SK-N-SH treated with all-trans-retinoic acid at 6 μM for 48 hours (cell line): ENCODE measurements around the gene C2CD4C.

Experiments
- ATAC-seq: fragments of 200-7000 bp; cut with Tn5 transposase; 3 replicates; pipeline ENCODE4 v1.9.1; 2020; ENCODE audit warnings: mild to moderate bottlenecking, moderate library complexity
- ARNTL ChIP-seq: fragments of 450-650 bp; formaldehyde crosslinking; IDR thresholded peaks from 2 replicates; pipeline ENCODE4 v1.5.0; 2020; ENCODE audit warnings: low read depth, mild to moderate bottlenecking, moderate library complexity, borderline replicate concordance
- BACH2 ChIP-seq: fragments of 250-450 bp; sonication (Bioruptor Pico); IDR thresholded peaks from 2 replicates; pipeline ENCODE4 v1.9.0; 2021; ENCODE audit warnings: mild to moderate bottlenecking, borderline replicate concordance
- CSDC2 ChIP-seq: fragments of 250-450 bp; sonication (Bioruptor Pico); IDR thresholded peaks from 2 replicates; pipeline ENCODE4 v1.5.0; 2020; ENCODE audit warnings: mild to moderate bottlenecking, moderate library complexity
- POU6F1 ChIP-seq: fragments of 250-450 bp; sonication (Bioruptor Pico); IDR thresholded peaks from 2 replicates; pipeline ENCODE4 v1.8.0; 2021; ENCODE audit warnings: low read depth, mild to moderate bottlenecking, moderate library complexity, borderline replicate concordance
- PPARA ChIP-seq: fragments of 250-450 bp; sonication (Bioruptor Pico); IDR thresholded peaks from 2 replicates; pipeline ENCODE4 v1.5.0; 2020; ENCODE audit warnings: mild to moderate bottlenecking, borderline replicate concordance
- RARB ChIP-seq: fragments of 250-450 bp; sonication (Bioruptor Pico); IDR thresholded peaks from 2 replicates; pipeline ENCODE4 v1.8.0; 2021; ENCODE audit warnings: mild to moderate bottlenecking, moderate library complexity
- TCF4 ChIP-seq: fragments of 250-450 bp; sonication (Bioruptor Pico); IDR thresholded peaks from 2 replicates; pipeline ENCODE4 v1.8.0; 2021; ENCODE audit warnings: mild to moderate bottlenecking, moderate library complexity, borderline replicate concordance
- TOX ChIP-seq: fragments of 250-450 bp; sonication (Bioruptor Pico); IDR thresholded peaks from 2 replicates; pipeline ENCODE4 v1.8.0; 2021; ENCODE audit warnings: mild to moderate bottlenecking, moderate library complexity, borderline replicate concordance
- ZC3H10 ChIP-seq: fragments of 250-450 bp; sonication (Bioruptor Pico); IDR thresholded peaks from 2 replicates; pipeline ENCODE4 v1.5.1; 2021; ENCODE audit warnings: mild to moderate bottlenecking, moderate library complexity
- ZFP3 ChIP-seq: fragments of 250-450 bp; sonication (Bioruptor Pico); IDR thresholded peaks from 2 replicates; pipeline ENCODE4 v1.5.0; 2020; ENCODE audit warnings: mild to moderate bottlenecking, moderate library complexity
- ZFP30 ChIP-seq: fragments of 450-650 bp; formaldehyde crosslinking; IDR thresholded peaks from 2 replicates; pipeline ENCODE4 v1.5.0; 2022; ENCODE audit warnings: mild to moderate bottlenecking, moderate library complexity
- ZNF565 ChIP-seq: fragments of 450-650 bp; formaldehyde crosslinking; conservative IDR thresholded peaks from 2 replicates; pipeline ENCODE4 v1.5.0; 2020; ENCODE audit warnings: low read depth, mild to moderate bottlenecking, moderate library complexity
- ZNF70 ChIP-seq: fragments of 450-650 bp; formaldehyde crosslinking; IDR thresholded peaks from 2 replicates; pipeline ENCODE4 v1.5.0; 2020; ENCODE audit warnings: mild to moderate bottlenecking, moderate library complexity
- ZNF8 ChIP-seq: fragments of 450-650 bp; formaldehyde crosslinking; IDR thresholded peaks from 2 replicates; pipeline ENCODE4 v1.5.0; 2020; ENCODE audit warnings: mild to moderate bottlenecking, moderate library complexity
- TF ChIP-seq, protein P1 (sequence below): fragments of 250-450 bp; sonication (Bioruptor Pico); IDR thresholded peaks from 2 replicates; pipeline ENCODE4 v1.8.0; 2020; ENCODE audit warnings: mild to moderate bottlenecking, moderate library complexity, borderline replicate concordance
- TF ChIP-seq, protein P2 (sequence below): fragments of 250-450 bp; sonication (Bioruptor Pico); IDR thresholded peaks from 2 replicates; pipeline ENCODE4 v1.5.0; 2020; ENCODE audit warnings: mild to moderate bottlenecking, moderate library complexity
- TF ChIP-seq, protein P3 (sequence below): fragments of 250-450 bp; sonication (Bioruptor Pico); IDR thresholded peaks from 2 replicates; pipeline ENCODE4 v1.5.1; 2020; ENCODE audit warnings: low read depth, mild to moderate bottlenecking, moderate library complexity
- TF ChIP-seq, protein P4 (sequence below): fragments of 250-450 bp; sonication (Bioruptor Pico); IDR thresholded peaks from 2 replicates; pipeline ENCODE4 v1.5.1; 2021; ENCODE audit warnings: mild to moderate bottlenecking, moderate library complexity

Gene C2CD4C

DNA sequence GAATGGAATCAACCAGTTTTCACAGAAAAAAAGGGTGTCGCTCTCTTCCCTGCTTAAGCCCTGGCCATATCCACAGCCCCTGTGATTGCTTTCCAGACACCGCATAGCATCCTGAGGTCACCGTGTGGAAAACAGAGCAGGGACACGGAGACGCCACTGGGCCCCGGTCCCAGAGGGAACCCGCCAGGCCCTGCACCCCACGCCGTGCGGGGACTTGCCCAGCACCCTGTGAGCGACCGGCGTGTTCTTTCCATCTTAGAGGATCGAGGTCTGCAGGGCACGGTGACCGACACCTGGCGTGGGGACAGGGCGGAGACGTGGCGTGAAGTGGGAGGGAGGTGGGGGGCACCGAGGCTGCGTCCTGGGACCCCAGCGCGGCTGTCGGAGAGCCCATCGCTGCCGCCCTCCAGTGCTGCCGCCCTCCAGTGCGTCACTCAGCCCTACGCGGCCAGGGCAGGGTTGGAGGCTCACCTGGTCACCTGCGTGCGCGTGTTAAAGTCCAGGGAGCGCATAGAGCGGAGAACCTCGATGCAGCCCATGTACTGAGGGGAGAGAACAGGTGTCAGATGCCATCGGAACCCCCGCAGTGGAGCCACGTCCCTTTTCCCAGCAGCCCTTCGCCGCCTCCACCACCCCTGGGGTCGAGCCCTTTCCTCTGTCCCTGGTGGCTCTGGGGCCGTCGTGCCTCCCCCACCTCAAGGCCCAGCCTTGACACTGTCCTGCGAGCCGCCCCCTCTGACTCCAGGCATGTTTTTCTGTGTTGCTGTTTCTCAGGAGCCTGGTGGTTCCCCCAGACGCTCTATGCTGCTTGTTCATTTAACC, 31.7 kb upstream of the C2CD4C start:
- no peak for TF ChIP-seq ZFP30
- ATAC-seq, result no peak

DNA sequence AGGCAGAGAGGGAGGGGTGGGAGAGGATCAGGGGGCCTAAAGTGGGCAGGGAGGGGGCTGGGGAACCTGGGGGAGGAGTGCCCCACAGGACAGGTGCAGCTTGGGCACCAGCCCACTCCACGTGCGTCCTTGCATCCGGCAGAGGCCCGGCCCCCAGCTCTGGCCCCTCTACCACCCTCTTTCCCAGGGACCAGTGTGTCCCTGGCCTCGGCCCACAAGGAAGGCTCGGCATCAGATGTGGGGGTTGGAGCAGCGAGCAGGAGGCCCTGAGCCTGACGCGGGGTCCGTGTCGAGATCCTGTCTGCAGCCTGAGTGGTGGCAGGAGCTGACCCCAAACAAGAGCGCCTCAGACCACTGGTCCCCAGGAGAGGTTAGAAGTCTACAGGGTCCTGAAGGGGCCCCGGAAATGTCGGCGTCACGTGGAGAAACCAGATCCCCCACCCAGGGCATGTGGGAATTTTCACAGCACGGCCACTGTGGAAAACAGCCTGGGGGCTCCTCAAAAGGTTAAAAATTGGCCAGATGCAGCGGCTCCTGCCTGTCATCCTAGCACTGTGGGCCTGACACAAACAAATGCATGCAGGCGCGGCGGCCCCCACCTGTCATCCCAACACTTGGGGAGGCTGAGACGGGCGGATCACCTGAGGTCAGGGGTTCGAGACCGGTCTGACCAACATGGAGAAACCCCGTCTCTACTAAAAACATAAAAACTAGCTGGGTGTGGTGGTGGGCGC, 30.4 kb upstream of the C2CD4C start:
- TF ChIP-seq ZNF565 (CRISPR knock-in tag) (no peak), RARB (no peak), POU6F1 (no peak), BACH2 (CRISPR knock-in tag) (no peak), ZFP3 (CRISPR knock-in tag) (no peak), ZC3H10 (CRISPR knock-in tag) (no peak), ARNTL (CRISPR knock-in tag) (no peak), TOX (CRISPR knock-in tag) (no peak), TCF4 (CRISPR knock-in tag) (no peak), PPARA (no peak), ZFP30 (no peak)
- TF ChIP-seq, protein P1, sequence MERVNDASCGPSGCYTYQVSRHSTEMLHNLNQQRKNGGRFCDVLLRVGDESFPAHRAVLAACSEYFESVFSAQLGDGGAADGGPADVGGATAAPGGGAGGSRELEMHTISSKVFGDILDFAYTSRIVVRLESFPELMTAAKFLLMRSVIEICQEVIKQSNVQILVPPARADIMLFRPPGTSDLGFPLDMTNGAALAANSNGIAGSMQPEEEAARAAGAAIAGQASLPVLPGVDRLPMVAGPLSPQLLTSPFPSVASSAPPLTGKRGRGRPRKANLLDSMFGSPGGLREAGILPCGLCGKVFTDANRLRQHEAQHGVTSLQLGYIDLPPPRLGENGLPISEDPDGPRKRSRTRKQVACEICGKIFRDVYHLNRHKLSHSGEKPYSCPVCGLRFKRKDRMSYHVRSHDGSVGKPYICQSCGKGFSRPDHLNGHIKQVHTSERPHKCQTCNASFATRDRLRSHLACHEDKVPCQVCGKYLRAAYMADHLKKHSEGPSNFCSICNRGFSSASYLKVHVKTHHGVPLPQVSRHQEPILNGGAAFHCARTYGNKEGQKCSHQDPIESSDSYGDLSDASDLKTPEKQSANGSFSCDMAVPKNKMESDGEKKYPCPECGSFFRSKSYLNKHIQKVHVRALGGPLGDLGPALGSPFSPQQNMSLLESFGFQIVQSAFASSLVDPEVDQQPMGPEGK (CRISPR knock-in tag), result no peak
- TF ChIP-seq, protein P2, sequence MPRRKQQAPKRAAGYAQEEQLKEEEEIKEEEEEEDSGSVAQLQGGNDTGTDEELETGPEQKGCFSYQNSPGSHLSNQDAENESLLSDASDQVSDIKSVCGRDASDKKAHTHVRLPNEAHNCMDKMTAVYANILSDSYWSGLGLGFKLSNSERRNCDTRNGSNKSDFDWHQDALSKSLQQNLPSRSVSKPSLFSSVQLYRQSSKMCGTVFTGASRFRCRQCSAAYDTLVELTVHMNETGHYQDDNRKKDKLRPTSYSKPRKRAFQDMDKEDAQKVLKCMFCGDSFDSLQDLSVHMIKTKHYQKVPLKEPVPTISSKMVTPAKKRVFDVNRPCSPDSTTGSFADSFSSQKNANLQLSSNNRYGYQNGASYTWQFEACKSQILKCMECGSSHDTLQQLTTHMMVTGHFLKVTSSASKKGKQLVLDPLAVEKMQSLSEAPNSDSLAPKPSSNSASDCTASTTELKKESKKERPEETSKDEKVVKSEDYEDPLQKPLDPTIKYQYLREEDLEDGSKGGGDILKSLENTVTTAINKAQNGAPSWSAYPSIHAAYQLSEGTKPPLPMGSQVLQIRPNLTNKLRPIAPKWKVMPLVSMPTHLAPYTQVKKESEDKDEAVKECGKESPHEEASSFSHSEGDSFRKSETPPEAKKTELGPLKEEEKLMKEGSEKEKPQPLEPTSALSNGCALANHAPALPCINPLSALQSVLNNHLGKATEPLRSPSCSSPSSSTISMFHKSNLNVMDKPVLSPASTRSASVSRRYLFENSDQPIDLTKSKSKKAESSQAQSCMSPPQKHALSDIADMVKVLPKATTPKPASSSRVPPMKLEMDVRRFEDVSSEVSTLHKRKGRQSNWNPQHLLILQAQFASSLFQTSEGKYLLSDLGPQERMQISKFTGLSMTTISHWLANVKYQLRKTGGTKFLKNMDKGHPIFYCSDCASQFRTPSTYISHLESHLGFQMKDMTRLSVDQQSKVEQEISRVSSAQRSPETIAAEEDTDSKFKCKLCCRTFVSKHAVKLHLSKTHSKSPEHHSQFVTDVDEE, result no peak
- TF ChIP-seq, protein P3, sequence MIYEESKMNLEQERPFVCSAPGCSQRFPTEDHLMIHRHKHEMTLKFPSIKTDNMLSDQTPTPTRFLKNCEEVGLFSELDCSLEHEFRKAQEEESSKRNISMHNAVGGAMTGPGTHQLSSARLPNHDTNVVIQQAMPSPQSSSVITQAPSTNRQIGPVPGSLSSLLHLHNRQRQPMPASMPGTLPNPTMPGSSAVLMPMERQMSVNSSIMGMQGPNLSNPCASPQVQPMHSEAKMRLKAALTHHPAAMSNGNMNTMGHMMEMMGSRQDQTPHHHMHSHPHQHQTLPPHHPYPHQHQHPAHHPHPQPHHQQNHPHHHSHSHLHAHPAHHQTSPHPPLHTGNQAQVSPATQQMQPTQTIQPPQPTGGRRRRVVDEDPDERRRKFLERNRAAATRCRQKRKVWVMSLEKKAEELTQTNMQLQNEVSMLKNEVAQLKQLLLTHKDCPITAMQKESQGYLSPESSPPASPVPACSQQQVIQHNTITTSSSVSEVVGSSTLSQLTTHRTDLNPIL (CRISPR knock-in tag), result no peak
- ATAC-seq, result no peak

DNA sequence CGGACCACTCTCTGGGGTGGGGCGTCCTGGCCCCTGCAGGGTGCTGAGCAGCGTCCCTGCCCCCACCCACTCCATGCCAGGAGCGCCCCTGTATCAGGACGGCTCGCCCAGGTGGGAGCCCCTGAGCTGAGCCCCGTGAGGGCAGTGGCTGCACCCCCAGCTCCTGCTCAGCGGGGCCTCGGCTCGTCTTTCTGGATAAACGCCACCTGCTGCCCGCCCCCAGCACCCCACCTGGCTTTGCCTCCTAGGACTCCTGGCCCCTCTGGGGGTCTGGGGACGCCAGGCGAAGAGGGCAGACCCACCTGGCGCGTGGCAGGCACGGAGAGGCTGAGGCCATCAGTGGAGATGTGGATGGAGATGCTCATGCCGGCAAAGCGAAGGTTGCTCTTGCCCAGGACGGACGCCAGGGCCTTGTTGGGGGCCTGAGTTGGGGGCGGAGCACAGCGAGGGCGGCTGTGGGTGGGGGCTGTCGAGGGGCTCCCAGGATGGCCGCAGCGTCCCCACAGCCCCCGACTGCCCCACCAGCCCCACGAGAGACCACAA, 29.5 kb upstream of the C2CD4C start:
- ATAC-seq, result no peak
- no peak for TF ChIP-seq ARNTL (CRISPR knock-in tag)
- TF ChIP-seq CSDC2 (CRISPR knock-in tag), result no peak
- TF ChIP-seq ZNF8 (CRISPR knock-in tag), result no peak
- no peak for TF ChIP-seq ZFP3 (CRISPR knock-in tag)
- TF ChIP-seq, protein P4, sequence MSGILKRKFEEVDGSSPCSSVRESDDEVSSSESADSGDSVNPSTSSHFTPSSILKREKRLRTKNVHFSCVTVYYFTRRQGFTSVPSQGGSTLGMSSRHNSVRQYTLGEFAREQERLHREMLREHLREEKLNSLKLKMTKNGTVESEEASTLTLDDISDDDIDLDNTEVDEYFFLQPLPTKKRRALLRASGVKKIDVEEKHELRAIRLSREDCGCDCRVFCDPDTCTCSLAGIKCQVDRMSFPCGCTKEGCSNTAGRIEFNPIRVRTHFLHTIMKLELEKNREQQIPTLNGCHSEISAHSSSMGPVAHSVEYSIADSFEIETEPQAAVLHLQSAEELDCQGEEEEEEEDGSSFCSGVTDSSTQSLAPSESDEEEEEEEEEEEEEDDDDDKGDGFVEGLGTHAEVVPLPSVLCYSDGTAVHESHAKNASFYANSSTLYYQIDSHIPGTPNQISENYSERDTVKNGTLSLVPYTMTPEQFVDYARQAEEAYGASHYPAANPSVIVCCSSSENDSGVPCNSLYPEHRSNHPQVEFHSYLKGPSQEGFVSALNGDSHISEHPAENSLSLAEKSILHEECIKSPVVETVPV (CRISPR knock-in tag), result no peak
- TF ChIP-seq, all 23 proteins: peak for 0

- no peak for TF ChIP-seq ZC3H10 (CRISPR knock-in tag)
- TF ChIP-seq, protein P1 (CRISPR knock-in tag), result no peak
- TF ChIP-seq ZNF70 (CRISPR knock-in tag), result no peak
- no peak for TF ChIP-seq ARNTL (CRISPR knock-in tag)
- ATAC-seq, result no peak
Observed at GRCh38 chr19:437041-437440, 28.1 kb upstream of the C2CD4C start.
